Mucosa of stomach (tissue), 1 donor: ENCODE data around the gene DHX32.
"Not testable (repeated sequence)": the region's sequence is repeated elsewhere in the genome, so short reads cannot be mapped to it uniquely, and the experiment has no call there.

Experiments
- H3K27me3 ChIP-seq: one replicate; pipeline ENCODE4 v1.7.0; 2013; ENCODE audit warnings: mild to moderate bottlenecking, low read length; ENCODE audit not compliant: control insufficient read depth, insufficient read depth
- H3K36me3 ChIP-seq: one replicate; pipeline ENCODE4 v1.7.0; 2013; ENCODE audit warnings: low read length; ENCODE audit not compliant: control insufficient read depth, insufficient read depth
- H3K4me1 ChIP-seq: one replicate; pipeline ENCODE4 v1.7.0; 2013; ENCODE audit warnings: mild to moderate bottlenecking, low read length; ENCODE audit not compliant: control insufficient read depth, insufficient read depth
- H3K4me3 ChIP-seq: one replicate; pipeline ENCODE4 v1.7.0; 2013; ENCODE audit warnings: low read length
- H3K9ac ChIP-seq: one replicate; pipeline ENCODE4 v1.7.0; 2013; ENCODE audit warnings: mild to moderate bottlenecking, low read length, moderate library complexity
- H3K9me3 ChIP-seq: one replicate; pipeline ENCODE4 v1.7.0; 2013; ENCODE audit warnings: mild to moderate bottlenecking, low read length, moderate library complexity; ENCODE audit not compliant: control insufficient read depth
- donor health status: Pancreatic carcinoma.

The DHX32 gene

DNA sequence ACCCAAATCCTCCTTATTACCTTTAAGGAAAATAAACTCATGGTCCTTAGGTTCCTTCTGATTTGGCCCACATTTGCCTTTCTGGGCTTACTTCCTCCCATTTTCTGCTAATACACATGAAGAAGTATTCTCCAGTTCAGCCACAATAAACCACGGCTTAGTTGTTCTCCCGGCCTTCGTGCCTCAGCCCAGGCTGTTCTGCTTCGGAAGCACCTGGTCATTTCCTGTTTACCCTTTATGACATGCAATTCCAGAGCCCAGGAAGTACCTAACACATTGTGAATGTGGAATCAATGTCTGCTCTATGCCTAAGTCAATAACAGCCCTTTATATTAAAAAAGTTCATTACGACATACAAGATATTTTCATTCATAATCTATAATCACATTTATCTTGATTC is 11.3 kb upstream of the DHX32 start:
- H3K4me3 ChIP-seq, H3K9ac ChIP-seq, H3K36me3 ChIP-seq, H3K9me3 ChIP-seq, H3K27me3 ChIP-seq: not testable (repeated sequence)
- H3K4me1 ChIP-seq: peaks cover 12% of the 10 kb centered on the region

DNA sequence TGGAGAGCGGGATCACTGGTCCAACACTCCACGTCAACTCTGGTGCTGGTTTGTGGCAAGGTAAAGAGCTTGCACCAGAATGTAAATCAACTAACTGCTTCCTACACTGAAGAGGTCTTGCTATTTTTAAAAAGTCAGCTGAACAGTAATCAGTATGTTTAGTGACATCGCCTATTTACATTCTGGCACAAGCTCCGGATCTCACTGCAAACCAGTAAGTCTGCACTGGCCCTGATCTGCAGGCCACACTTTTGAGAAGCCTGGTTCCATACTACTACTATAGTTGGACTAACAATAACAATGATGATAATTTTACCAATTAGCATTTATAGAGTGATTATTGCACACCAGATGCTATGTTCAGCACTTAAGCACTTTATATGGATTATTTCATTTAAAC is 8.3 kb upstream of the DHX32 start:
- H3K9me3 ChIP-seq, H3K36me3 ChIP-seq, H3K27me3 ChIP-seq, H3K4me3 ChIP-seq, H3K9ac ChIP-seq: not testable (repeated sequence)
- peaks cover 12% of the 10 kb centered on the region for H3K4me1 ChIP-seq

DNA sequence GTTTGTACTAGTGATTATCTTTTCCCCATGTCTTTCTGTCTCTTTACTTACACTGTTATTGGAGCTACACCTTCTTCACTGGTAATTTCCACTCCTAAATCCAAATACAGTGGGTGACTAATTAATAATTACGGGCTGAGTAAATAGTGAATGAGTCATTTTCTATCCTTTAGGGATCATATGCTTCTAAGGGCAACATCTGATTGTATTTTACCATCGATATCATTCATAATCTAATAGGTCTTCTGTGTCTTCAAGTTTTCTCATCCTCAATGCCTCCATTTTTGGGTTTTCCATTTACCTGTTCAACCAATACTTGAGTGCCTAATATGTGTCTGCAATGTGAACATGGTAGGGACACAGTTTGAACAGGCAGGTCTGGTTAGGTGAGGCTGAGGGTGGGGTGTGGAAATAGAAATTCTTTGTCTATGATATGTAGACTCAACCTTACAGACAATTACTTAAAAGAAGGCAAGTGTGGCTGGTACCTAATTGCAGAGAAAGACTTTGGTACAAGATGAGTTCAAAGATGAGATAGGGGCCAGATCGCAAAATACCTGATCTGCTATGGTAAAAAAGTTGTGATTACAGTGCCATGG is 5.9 kb upstream of the DHX32 start:
- H3K36me3 ChIP-seq: no peaks in the 10 kb centered on the region
- H3K4me3 ChIP-seq: no peak overlapping the region
- peaks cover 7% of the 10 kb centered on the region for H3K4me1 ChIP-seq
- H3K27me3 ChIP-seq: no peaks in the 10 kb centered on the region
- H3K9ac ChIP-seq: no peak overlapping the region
- H3K9me3 ChIP-seq: no peaks in the 10 kb centered on the region

DNA sequence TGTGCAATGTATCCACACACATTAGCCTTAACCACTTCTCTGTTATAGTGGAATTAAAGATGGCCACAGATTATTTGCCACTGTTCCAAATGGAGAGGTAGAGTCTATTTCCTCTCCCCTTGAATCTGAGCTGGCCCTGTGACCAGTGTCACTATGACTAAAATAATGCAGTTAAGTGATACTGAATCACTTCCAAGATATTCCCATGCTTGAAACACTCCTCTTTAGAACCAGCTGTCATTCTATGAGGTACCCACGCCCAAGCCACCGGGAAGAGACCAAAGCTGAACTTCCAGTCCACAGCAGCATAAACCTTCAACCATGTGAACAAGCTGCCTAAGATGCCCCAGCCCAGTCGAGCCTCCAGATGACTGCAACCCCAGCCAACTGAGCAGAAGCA is 2.1 kb upstream of the DHX32 start:
- Histone ChIP-seq H3K9ac (no peak overlapping the region), H3K9me3 (no peaks in the 10 kb centered on the region)

DNA sequence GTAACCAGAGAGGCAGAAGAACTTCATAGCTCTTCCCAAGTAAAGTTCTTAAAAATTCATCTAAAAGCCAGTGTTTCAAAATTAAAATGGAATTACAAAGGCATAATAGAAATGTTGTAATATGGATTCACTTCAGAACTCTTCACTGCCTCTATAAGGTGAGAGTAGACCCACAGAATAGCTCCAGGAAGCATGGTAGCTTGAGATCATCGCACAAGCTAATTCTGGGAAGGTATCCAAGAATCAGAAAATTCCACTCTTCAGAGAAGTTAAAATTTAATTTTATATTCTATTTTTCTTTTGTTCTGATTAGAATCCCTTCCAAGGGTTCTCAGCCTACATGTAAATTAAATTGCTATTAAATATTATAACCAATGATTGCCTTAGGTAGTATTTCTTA is 1.5 kb upstream of the DHX32 start:
- H3K9ac ChIP-seq: no peak overlapping the region
- no peaks in the 10 kb centered on the region for H3K36me3 ChIP-seq
- no peaks in the 10 kb centered on the region for H3K27me3 ChIP-seq
- no peaks in the 10 kb centered on the region for H3K9me3 ChIP-seq
- no peak overlapping the region for H3K4me3 ChIP-seq
- peaks cover 4% of the 10 kb centered on the region for H3K4me1 ChIP-seq

More for the DNA sequence above, 2.1 kb upstream of the DHX32 start:
- Histone ChIP-seq H3K27me3 (no peaks in the 10 kb centered on the region), H3K36me3 (no peaks in the 10 kb centered on the region), H3K4me1 (peaks cover 4% of the 10 kb centered on the region), H3K4me3 (no peak overlapping the region)

DNA sequence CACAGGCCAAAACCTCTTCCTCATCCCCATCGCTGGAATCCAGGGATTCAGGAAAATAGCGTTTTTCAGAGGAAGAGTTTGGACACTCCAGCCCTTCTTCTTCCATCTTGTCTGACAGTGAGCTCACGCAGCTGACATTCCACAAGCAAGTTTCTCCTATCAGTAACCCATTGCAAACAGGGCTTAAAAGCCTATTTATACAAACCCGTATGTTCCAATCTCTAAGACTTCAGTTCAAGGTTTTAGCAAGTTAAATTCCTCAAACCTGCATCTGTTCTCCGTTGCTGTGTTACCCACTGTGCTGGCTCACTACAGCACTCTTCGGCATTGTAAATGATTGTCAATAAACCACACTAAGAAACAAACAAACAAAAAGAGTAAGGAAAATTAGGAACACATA is 373 bp downstream of the DHX32 start:
- H3K4me1 ChIP-seq: peaks cover 4% of the 10 kb centered on the region
- H3K9ac ChIP-seq: no peak overlapping the region
- no peaks in the 10 kb centered on the region for H3K9me3 ChIP-seq
- no peaks in the 10 kb centered on the region for H3K27me3 ChIP-seq
- no peaks in the 10 kb centered on the region for H3K36me3 ChIP-seq
- no peak overlapping the region for H3K4me3 ChIP-seq

DNA sequence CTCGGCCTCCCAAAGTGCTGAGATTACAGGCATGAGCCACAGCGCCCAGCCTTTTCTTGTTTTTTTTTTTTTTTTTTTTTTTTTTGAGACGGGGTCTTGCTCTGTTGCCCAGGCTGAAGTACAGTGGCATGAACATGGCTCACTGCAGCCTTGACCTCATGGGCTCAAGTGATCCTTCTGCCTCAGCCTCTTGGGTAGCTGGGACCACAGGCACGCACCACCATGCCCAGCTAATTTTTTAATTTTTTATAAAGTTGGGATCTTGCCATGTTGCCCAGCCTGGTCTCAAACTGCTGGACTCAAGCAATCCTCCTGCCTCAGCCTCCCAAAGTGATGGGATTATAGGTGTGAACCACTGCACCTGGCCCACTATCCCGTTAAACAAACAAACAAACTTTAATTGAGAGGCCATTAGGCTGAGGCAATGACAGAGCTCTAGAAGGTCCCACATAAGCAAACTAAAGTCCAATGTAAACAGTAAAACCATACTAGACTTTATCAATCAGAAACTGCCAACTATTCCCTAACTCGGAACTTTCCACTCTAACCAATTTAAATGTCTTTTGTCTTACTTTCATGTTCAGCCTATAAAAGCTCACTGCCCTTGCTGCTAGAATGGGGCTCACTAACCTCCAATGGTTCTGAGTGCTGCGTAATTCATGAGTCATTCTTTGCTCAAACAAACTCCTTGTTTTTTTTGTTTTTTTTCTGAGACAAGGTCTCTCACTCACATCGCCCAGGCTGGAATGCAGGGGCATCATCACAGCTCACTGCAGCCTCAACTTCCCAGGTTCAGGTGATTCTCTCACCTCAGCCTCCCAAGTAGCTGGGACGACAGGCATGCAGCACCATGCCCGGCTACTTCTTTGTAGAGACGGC is 1.9 kb downstream of the DHX32 start:
- H3K9ac ChIP-seq: no peak overlapping the region
- H3K27me3 ChIP-seq: no peaks in the 10 kb centered on the region
- no peaks in the 10 kb centered on the region for H3K9me3 ChIP-seq
- peaks cover 4% of the 10 kb centered on the region for H3K4me1 ChIP-seq
- no peaks in the 10 kb centered on the region for H3K36me3 ChIP-seq
- no peak overlapping the region for H3K4me3 ChIP-seq

DNA sequence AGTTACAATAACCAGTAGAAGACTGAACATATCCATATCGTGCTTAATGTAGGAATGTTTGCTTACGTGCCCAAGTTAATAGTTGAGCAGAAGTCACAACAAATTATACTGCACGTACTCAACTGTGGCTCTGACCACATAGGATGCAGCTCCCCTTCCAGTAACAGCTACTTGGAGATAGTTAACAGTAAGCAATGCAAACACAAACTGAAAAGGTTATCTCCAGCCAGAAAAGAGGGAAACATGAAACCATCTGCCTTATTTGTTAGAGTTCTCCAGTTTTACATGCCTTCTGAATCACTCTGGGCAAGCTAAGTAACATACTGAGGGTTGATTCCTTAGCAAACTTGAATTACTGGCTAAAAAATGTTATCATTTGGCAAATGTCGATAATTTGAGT is 9.8 kb downstream of the DHX32 start:
- Histone ChIP-seq H3K9ac (no peak overlapping the region), H3K9me3 (no peaks in the 10 kb centered on the region)

DNA sequence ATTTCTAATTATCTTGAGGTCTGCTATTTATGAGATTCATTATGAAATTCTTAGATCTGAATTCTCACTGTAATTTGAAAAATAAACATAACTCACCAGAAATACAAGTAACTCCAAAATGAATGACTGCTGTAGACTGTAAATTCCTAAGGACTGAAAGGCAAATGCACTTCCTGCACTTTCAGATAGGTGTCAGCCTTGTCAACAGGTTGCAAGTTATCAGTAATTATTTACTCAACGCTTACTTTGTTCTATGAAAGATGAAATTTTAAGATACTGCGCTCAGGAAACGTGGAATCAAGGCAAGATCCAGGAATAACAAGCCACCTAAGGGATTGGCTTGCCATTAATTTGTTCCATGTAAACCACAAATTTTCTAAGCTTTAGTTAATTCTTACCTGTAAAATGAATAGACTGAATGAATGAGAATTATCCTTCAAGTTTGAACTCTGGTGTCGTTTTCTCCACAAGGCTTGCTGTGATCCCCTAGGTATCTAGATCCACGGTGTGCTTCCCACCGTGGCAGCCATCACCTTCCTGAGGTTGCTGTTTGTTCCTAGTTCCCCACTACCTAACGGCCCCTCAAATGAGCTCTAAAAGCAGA is 12.6 kb downstream of the DHX32 start:
- H3K4me1 ChIP-seq: peaks cover 5% of the 10 kb centered on the region
- H3K36me3 ChIP-seq: peaks cover 13% of the 10 kb centered on the region
- no peak overlapping the region for H3K9ac ChIP-seq
- no peaks in the 10 kb centered on the region for H3K27me3 ChIP-seq
- no peak overlapping the region for H3K4me3 ChIP-seq
- no peaks in the 10 kb centered on the region for H3K9me3 ChIP-seq

More for the DNA sequence above, 9.8 kb downstream of the DHX32 start:
- Histone ChIP-seq H3K4me1 (peaks cover 5% of the 10 kb centered on the region), H3K27me3 (no peaks in the 10 kb centered on the region), H3K36me3 (peaks cover 4% of the 10 kb centered on the region), H3K4me3 (no peak overlapping the region)

DNA sequence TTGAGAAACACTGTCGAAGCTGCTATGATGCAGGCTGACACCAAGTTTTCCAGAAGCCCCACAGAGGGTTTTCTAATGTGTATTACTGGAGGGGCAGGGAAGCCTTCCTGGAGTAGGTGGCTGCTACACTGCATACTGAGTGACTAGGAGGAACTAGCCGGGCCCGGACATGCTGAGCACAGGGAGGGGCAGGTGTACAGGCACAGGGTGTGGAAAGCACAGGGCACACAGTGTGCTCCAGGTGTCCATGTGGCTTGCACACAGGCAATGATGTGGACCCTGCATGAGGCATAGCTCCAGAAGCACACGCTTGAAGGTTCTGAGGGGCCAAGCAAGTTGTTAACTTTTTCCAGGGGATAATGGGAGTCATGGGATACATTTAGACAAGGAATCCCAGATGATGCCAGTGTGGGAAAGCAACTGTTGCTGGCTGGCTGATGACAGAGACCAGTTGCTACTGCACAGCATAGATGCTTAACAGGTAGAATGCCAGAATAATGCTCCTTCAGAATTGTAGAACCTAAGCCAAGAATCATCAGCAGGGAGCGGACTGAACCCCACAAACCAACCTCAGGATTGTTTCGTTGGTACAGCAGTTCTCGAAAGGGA is 14.6 kb downstream of the DHX32 start:
- peaks cover 13% of the 10 kb centered on the region for H3K36me3 ChIP-seq
- no peak overlapping the region for H3K4me3 ChIP-seq
- no peak overlapping the region for H3K9ac ChIP-seq
- H3K27me3 ChIP-seq: no peaks in the 10 kb centered on the region
- H3K4me1 ChIP-seq: peaks cover 5% of the 10 kb centered on the region
- no peaks in the 10 kb centered on the region for H3K9me3 ChIP-seq

DNA sequence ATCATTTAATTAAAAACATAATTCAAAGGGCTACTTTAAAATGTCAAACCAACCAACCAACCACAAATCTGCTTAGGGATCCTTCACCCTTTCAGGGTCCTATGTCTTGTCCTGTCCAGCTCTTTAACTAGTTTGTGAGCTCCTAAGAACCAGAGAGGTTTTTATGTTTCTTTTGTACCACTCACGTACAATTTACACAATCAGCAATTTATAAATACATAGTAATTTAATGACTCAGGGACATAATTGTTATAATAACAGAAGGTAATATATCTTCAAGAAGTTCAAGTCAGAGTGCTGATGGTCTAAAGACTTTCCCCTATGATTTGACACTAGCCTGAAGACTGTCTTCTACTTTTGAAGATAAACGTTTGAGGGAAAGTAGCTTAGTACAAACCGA is 16.0 kb downstream of the DHX32 start:
- no peak overlapping the region for H3K9ac ChIP-seq
- H3K27me3 ChIP-seq: no peaks in the 10 kb centered on the region
- H3K4me1 ChIP-seq: peaks cover 6% of the 10 kb centered on the region
- peaks cover 13% of the 10 kb centered on the region for H3K36me3 ChIP-seq
- H3K9me3 ChIP-seq: no peaks in the 10 kb centered on the region
- no peak overlapping the region for H3K4me3 ChIP-seq
